GM12878 (cell line): ENCODE results near the gene DAB2IP.

ENCODE experiments used
- CEBPZ ChIP-seq: fragments of 150-350 bp; IDR thresholded peaks from 2 replicates; pipeline ENCODE4 v1.6.1; 2016; ENCODE audit warnings: low read depth, low read length
- EZH2 ChIP-seq: IDR thresholded peaks from 2 replicates; pipeline ENCODE4 v1.6.1; 2012; ENCODE audit warnings: low read depth, mild to moderate bottlenecking, control low read depth, inconsistent platforms, low read length, borderline replicate concordance; ENCODE audit not compliant: control insufficient read depth
- SRF ChIP-seq, 2 experiments: IDR thresholded peaks; 2 replicates each; pipeline ENCODE4 v1.6.1; 2011; ENCODE audit warnings: low read depth in 2 of 2, low read length in 2 of 2, mild to moderate bottlenecking in 1 of 2, moderate library complexity in 1 of 2
- TF ChIP-seq, protein P1 (sequence below), 3 experiments: IDR thresholded peaks in 2 of 3; conservative IDR thresholded peaks in 1 of 3; 2 replicates each; pipeline ENCODE4 v1.5.1; 2011; ENCODE audit warnings: low read depth in 3 of 3, low read length in 3 of 3, mild to moderate bottlenecking in 3 of 3, control low read depth in 2 of 3, moderate library complexity in 2 of 3, inconsistent platforms in 1 of 3, mixed read lengths in 1 of 3; ENCODE audit not compliant: control insufficient read depth in 2 of 3, insufficient read depth in 1 of 3; ENCODE audit errors: extremely low read depth in 1 of 3

DNA sequence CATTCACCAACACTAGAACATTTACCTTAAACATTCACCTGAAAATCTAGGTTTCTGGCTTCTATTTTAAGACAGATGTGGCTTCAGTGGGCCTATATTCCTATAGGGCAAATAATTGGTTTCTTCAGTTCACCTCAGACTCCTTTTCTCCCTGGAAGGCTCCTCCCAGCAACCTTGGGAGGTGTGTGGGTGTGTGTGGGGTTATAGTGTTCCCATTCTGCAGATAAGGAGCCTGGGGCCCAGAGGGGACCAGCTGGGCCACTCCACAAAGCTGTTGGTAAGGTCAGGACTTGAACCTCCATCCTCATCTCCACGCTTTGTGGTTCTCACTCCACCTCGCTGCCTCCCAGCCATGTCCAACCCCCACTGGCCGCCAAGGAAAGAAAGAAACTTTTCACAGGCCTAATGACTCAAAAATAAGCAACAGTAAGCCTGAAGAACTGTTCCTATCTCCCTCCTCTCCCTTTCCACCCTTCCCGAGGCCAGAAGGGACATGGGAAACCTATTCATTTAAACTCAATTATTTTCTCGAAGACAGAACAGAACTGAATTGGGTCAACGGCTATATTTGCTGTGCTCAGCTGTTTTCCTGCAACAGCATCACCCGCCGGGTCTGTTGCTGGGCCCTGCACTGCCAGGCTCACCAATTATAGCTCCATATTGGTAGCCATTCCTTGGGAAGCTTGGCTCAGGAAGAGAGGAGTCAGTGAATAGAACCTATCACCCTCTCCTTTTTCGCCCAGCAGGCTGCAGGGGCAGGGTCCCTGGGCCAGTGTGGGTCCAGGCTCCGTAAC is 78.5 kb downstream of the DAB2IP start:
- no peak for TF ChIP-seq EZH2
- TF ChIP-seq, protein P1, sequence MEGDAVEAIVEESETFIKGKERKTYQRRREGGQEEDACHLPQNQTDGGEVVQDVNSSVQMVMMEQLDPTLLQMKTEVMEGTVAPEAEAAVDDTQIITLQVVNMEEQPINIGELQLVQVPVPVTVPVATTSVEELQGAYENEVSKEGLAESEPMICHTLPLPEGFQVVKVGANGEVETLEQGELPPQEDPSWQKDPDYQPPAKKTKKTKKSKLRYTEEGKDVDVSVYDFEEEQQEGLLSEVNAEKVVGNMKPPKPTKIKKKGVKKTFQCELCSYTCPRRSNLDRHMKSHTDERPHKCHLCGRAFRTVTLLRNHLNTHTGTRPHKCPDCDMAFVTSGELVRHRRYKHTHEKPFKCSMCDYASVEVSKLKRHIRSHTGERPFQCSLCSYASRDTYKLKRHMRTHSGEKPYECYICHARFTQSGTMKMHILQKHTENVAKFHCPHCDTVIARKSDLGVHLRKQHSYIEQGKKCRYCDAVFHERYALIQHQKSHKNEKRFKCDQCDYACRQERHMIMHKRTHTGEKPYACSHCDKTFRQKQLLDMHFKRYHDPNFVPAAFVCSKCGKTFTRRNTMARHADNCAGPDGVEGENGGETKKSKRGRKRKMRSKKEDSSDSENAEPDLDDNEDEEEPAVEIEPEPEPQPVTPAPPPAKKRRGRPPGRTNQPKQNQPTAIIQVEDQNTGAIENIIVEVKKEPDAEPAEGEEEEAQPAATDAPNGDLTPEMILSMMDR (IDR thresholded peaks at IDR 0.05 in 2 of 3, conservative IDR thresholded peaks at IDR 0.05 in 1 of 3; ENCODE audit: control insufficient read depth in 2 of 3, extremely low read depth in 1 of 3, insufficient read depth in 1 of 3, low read depth in 3 of 3, low read length in 3 of 3): no peak
- no peak for TF ChIP-seq SRF (IDR thresholded peaks at IDR 0.05; ENCODE audit: low read depth in 2 of 2, low read length in 2 of 2)
- TF ChIP-seq CEBPZ: no peak
